Upper lobe of left lung (tissue), 4 donors: Measurements from ENCODE around the gene GLI3.

ENCODE experiments used
- CTCF ChIP-seq, 6 experiments: fragments of 450-650 bp in 4 of 6; fragments of 200-600 bp in 2 of 6; sonication (generic) in 2 of 6; IDR thresholded peaks; one replicate each; pipeline ENCODE4 v1.5.1; 2016 to 2019; ENCODE audit warnings: antibody characterized with exemption in 6 of 6
- POLR2AphosphoS5 ChIP-seq, 2 donors: sonication (generic); formaldehyde crosslinking; IDR thresholded peaks; one replicate each; pipeline ENCODE4 v1.5.1; 2017; ENCODE audit warnings: antibody characterized with exemption in 2 of 2

GRCh38 chr7:42027521-42027920, 209.5 kb downstream of the GLI3 start:
- TF ChIP-seq CTCF (IDR thresholded peaks at IDR 0.05) (no peak), POLR2AphosphoS5 (IDR thresholded peaks at IDR 0.05) (no peak)
